GM12878 (cell line): ENCODE results near the gene CSH2. TPM values are rescaled to one million over a fixed set of nuclear protein-coding genes. Genes with fewer than 3 reads are reported as not detected.

ENCODE experiments used
- ATAC-seq: fragments of 200-7000 bp; cut with Tn5 transposase; 3 replicates; pipeline ENCODE4 v1.9.1; 2020; ENCODE audit warnings: mild to moderate bottlenecking, moderate library complexity
- BruUV-seq: library from RNA; stranded (reverse); fragments of 400-500 nt; replicated peaks from 2 replicates; lab custom pipeline; 2021; lab: Mats Ljungman, UMichigan
- CTCF ChIA-PET: fragments of 300-600 bp; sonication (Branson Sonifier 250); formaldehyde crosslinking; extraction: SDS; loops from one replicate; lab custom pipeline; 2021; ENCODE audit warnings: inconsistent platforms; lab: Yijun Ruan, JAX
- POLR2A ChIA-PET: fragments of 350-600 bp; formaldehyde crosslinking; extraction: SDS; loops from one replicate; lab custom pipeline; 2021; ENCODE audit warnings: inconsistent platforms; lab: Charles Lee
- RAD21 ChIA-PET: fragments of 300-600 bp; sonication (Branson Sonifier 250); formaldehyde crosslinking; loops from one replicate; lab custom pipeline; 2023; ENCODE audit warnings: antibody characterized with exemption; ENCODE audit not compliant: unreplicated experiment; lab: Charles Lee
- SMC1A ChIA-PET: fragments of 300-600 bp; sonication (Branson Sonifier 250); formaldehyde crosslinking; loops from one replicate; lab custom pipeline; 2023; ENCODE audit not compliant: unreplicated experiment, uncharacterized antibody; lab: Charles Lee
- DNase-seq: peaks from one replicate; pipeline ENCODE4 v3.0.0-alpha.2; 2011; ENCODE audit warnings: low read depth, low spot score
- FAIRE-seq: peaks from 3 replicates; lab custom pipeline; 2011; peaks lifted over from hg19 to GRCh38; lab: Jason Lieb, UNC
- H2AFZ ChIP-seq: 2 replicates; pipeline ENCODE4 v1.6.0; 2011; ENCODE audit warnings: low read depth, low read length, control low read depth; ENCODE audit not compliant: control insufficient read depth
- H3K27ac ChIP-seq: 2 replicates; pipeline ENCODE4 v1.5.1; 2011; ENCODE audit warnings: control low read depth; ENCODE audit not compliant: control insufficient read depth, insufficient read depth
- H3K27me3 ChIP-seq, 2 experiments: replicated peaks in 1 of 2; 2 replicates each; pipeline versions ENCODE4 v1.6.0 to v1.6.1; 2011; ENCODE audit warnings: low read length in 1 of 2; ENCODE audit not compliant: control insufficient read depth in 2 of 2, insufficient read depth in 2 of 2
- H3K36me3 ChIP-seq, 2 experiments: 2 replicates each; pipeline ENCODE4 v1.5.1; 2011; ENCODE audit warnings: low read length in 1 of 2; ENCODE audit not compliant: control insufficient read depth in 2 of 2, insufficient read depth in 2 of 2
- H3K4me1 ChIP-seq: 2 replicates; pipeline ENCODE4 v1.6.1; 2011; ENCODE audit warnings: mild to moderate bottlenecking, low read length, moderate library complexity, mixed read lengths; ENCODE audit not compliant: control insufficient read depth, insufficient read depth
- H3K4me2 ChIP-seq: 2 replicates; pipeline ENCODE4 v1.6.0; 2011; ENCODE audit warnings: control low read depth; ENCODE audit not compliant: control insufficient read depth, insufficient read depth
- H3K4me3 ChIP-seq: fragments of 200-600 bp; sonication (generic); 2 replicates; pipeline ENCODE4 v1.5.1; 2016
- H3K79me2 ChIP-seq: 2 replicates; pipeline ENCODE4 v1.6.0; 2011; ENCODE audit warnings: low read length; ENCODE audit not compliant: control insufficient read depth, insufficient read depth
- H3K9ac ChIP-seq: 2 replicates; pipeline ENCODE4 v1.8.0; 2011; ENCODE audit warnings: low read length, control low read depth, mixed read lengths; ENCODE audit not compliant: control insufficient read depth, insufficient read depth
- H3K9me3 ChIP-seq: replicated peaks from 3 replicates; pipeline ENCODE4 v1.5.1; 2011; ENCODE audit warnings: mild to moderate bottlenecking, low read length; ENCODE audit not compliant: control insufficient read depth, insufficient read depth
- H4K20me1 ChIP-seq: 2 replicates; pipeline ENCODE4 v1.6.0; 2011; ENCODE audit not compliant: control insufficient read depth, insufficient read depth
- ATF7 ChIP-seq: fragments of 450-650 bp; IDR thresholded peaks from 2 replicates; pipeline ENCODE4 v1.6.1; 2016; ENCODE audit warnings: low read depth, mild to moderate bottlenecking
- RBBP5 ChIP-seq: fragments of 200-600 bp; sonication (generic); conservative IDR thresholded peaks from 2 replicates; pipeline ENCODE4 v1.6.1; 2016
- SP1 ChIP-seq: IDR thresholded peaks from one replicate; pipeline ENCODE4 v1.6.1; 2011; ENCODE audit warnings: low read depth, low read length
- WRNIP1 ChIP-seq: IDR thresholded peaks from 2 replicates; pipeline ENCODE4 v1.6.1; 2011; ENCODE audit warnings: low read depth, low read length, improper control_type of control experiment, borderline replicate concordance
- WGBS: methylation state at CpG from one replicate; pipeline ENCODE4 v1.1.6; 2016; ENCODE audit warnings: low lambda C conversion rate; ENCODE audit not compliant: insufficient replicate concordance, insufficient coverage; ENCODE audit errors: missing lambda C conversion rate; 5-methylcytosine and 5-hydroxymethylcytosine counted together
- in situ Hi-C: fragments of 300-500 bp; cut with MboI; formaldehyde crosslinking; loops from 9 replicates; pipeline ENCODE4 v1.14.3; 2018; ENCODE audit warnings: mixed read lengths
- intact Hi-C: fragments of 100-400 bp; cut with micrococcal nuclease; formaldehyde crosslinking; loops from one replicate; pipeline ENCODE4 v1.14.2; 2022; ENCODE audit not compliant: unreplicated experiment
- polyA plus RNA-seq, 11 experiments: library from polyadenylated mRNA; depleted of rRNA in 4 of 11; unstranded in 6 of 11; stranded (reverse) in 5 of 11; fragments of >200 nt; fragmentation: Nextera tagmentation in 4 of 11; fragmentation: Illumina TruSeq in 1 of 11; extraction: Ambion mirVana in 4 of 11; extraction: Trizol in 1 of 11; gene quantifications; 1 replicate in 1 of 11; 2 replicates in 10 of 11; pipeline versions ENCODE4 v1.2.1 to v1.2.3, GENCODE V29; 2011 to 2016; ENCODE audit warnings: inconsistent platforms in 2 of 11, missing spikeins in 2 of 11, low read depth in 1 of 11
- total RNA-seq, 4 experiments: library from RNA; depleted of rRNA in 3 of 4; stranded (reverse); fragments of >200 nt in 3 of 4; fragmentation: Illumina TruSeq in 1 of 4; extraction: Trizol in 1 of 4; gene quantifications; 2 replicates each; pipeline versions ENCODE4 v1.2.1 to v1.2.3, GENCODE V29; 2013 to 2021
- TF ChIP-seq, protein P1 (sequence below): fragments of 450-650 bp; IDR thresholded peaks from 2 replicates; pipeline ENCODE4 v1.6.1; 2018; ENCODE audit warnings: borderline replicate concordance, mild to moderate bottlenecking; ENCODE audit not compliant: partially characterized antibody
- TF ChIP-seq, protein P2 (sequence below): IDR thresholded peaks from 2 replicates; pipeline ENCODE4 v1.6.1; 2011; ENCODE audit warnings: borderline replicate concordance, low read depth, mild to moderate bottlenecking, moderate library complexity, low read length; ENCODE audit not compliant: insufficient read depth, poor library complexity, severe bottlenecking
- TF ChIP-seq, protein P3 (sequence below): fragments of 450-650 bp; IDR thresholded peaks from 2 replicates; pipeline ENCODE4 v1.6.1; 2017; ENCODE audit warnings: mild to moderate bottlenecking, moderate library complexity
- TF ChIP-seq, protein P4 (sequence below): fragments of 450-650 bp; conservative IDR thresholded peaks from 2 replicates; pipeline ENCODE4 v1.6.1; 2017; ENCODE audit warnings: mild to moderate bottlenecking, moderate library complexity

Gene CSH2
- total and polyA plus RNA-seq, 10 of the 15 experiments (the other 5 are each of a cell fraction or from before 2014, with no cell fraction given): not detected

DNA sequence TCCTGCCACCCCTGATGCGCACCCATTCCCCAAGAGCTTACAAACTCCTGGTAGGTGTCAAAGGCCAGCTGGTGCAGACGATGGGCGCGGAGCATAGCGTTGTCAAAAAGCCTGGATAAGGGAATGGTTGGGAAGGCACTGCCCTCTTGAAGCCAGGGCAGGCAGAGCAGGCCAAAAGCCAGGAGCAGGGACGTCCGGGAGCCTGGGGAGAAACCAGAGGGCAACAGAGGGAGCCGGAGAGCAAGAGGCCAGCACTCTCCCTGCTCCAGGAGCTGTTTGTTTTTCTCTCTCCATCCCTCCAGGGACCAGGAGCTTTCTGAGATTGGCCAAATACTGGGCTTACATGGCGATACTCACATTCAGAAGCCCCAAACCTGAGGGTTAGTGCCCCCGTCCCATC, 44.8 kb upstream of the CSH2 start:
- H3K27me3 ChIP-seq: no peaks in the 10 kb centered on the region
- no peak overlapping the region for H3K4me2 ChIP-seq
- ChIA-PET RAD21 (interaction anchor here (0.6 to 9.2 kb wide), 12 partner anchors 10 to 214 kb away, joined by 3 to 288 read pairs (median 34); partner anchors contain the start of genes CD79B, ERN1 and ICAM2), CTCF (interaction anchor here (0.5 to 17.4 kb wide), 20 partner anchors 8 to 214 kb away, joined by 3 to 481 read pairs (median 12); partner anchors contain the start of genes CD79B, ERN1 and ICAM2), POLR2A (interaction anchor here (1.5 to 2.8 kb wide), 3 partner anchors 28 to 214 kb away, joined by 5 to 22 read pairs (median 15); partner anchors contain the start of gene ICAM2), SMC1A (interaction anchor here (0.9 to 14.0 kb wide), 10 partner anchors 13 to 214 kb away, joined by 3 to 248 read pairs (median 46); partner anchors contain the start of genes CD79B and ICAM2)
- no peaks in the 10 kb centered on the region for H3K9me3 ChIP-seq
- no peak overlapping the region for H2AFZ ChIP-seq
- H3K4me1 ChIP-seq: peaks cover 16% of the 10 kb centered on the region
- no peak overlapping the region for H3K4me3 ChIP-seq
- 73% methylated on average over 10 of the region's 10 CpGs for WGBS
- no peaks in the 10 kb centered on the region for H4K20me1 ChIP-seq
- DNase-seq: no peak
- in situ Hi-C loops: no loop called here
- intact Hi-C loops: loop anchor here (2.0 kb wide), 2 partner anchors 98 to 214 kb away; no protein-coding TSS in a partner anchor
- no peaks in the 10 kb centered on the region for H3K79me2 ChIP-seq
- H3K36me3 ChIP-seq: no peaks in the 10 kb centered on the region
- no TSS peak for BruUV-seq
- H3K9ac ChIP-seq: no peak overlapping the region
- no peak for TF ChIP-seq RBBP5
- TF ChIP-seq, protein P1, sequence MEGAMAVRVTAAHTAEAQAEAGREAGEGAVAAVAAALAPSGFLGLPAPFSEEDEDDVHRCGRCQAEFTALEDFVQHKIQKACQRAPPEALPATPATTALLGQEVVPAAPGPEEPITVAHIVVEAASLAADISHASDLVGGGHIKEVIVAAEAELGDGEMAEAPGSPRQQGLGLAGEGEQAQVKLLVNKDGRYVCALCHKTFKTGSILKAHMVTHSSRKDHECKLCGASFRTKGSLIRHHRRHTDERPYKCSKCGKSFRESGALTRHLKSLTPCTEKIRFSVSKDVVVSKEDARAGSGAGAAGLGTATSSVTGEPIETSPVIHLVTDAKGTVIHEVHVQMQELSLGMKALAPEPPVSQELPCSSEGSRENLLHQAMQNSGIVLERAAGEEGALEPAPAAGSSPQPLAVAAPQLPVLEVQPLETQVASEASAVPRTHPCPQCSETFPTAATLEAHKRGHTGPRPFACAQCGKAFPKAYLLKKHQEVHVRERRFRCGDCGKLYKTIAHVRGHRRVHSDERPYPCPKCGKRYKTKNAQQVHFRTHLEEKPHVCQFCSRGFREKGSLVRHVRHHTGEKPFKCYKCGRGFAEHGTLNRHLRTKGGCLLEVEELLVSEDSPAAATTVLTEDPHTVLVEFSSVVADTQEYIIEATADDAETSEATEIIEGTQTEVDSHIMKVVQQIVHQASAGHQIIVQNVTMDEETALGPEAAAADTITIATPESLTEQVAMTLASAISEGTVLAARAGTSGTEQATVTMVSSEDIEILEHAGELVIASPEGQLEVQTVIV: no peak
- TF ChIP-seq, protein P2, sequence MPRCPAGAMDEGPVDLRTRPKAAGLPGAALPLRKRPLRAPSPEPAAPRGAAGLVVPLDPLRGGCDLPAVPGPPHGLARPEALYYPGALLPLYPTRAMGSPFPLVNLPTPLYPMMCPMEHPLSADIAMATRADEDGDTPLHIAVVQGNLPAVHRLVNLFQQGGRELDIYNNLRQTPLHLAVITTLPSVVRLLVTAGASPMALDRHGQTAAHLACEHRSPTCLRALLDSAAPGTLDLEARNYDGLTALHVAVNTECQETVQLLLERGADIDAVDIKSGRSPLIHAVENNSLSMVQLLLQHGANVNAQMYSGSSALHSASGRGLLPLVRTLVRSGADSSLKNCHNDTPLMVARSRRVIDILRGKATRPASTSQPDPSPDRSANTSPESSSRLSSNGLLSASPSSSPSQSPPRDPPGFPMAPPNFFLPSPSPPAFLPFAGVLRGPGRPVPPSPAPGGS: no peak
- no peak for TF ChIP-seq ATF7
- no peak for TF ChIP-seq SP1
- TF ChIP-seq, protein P3, sequence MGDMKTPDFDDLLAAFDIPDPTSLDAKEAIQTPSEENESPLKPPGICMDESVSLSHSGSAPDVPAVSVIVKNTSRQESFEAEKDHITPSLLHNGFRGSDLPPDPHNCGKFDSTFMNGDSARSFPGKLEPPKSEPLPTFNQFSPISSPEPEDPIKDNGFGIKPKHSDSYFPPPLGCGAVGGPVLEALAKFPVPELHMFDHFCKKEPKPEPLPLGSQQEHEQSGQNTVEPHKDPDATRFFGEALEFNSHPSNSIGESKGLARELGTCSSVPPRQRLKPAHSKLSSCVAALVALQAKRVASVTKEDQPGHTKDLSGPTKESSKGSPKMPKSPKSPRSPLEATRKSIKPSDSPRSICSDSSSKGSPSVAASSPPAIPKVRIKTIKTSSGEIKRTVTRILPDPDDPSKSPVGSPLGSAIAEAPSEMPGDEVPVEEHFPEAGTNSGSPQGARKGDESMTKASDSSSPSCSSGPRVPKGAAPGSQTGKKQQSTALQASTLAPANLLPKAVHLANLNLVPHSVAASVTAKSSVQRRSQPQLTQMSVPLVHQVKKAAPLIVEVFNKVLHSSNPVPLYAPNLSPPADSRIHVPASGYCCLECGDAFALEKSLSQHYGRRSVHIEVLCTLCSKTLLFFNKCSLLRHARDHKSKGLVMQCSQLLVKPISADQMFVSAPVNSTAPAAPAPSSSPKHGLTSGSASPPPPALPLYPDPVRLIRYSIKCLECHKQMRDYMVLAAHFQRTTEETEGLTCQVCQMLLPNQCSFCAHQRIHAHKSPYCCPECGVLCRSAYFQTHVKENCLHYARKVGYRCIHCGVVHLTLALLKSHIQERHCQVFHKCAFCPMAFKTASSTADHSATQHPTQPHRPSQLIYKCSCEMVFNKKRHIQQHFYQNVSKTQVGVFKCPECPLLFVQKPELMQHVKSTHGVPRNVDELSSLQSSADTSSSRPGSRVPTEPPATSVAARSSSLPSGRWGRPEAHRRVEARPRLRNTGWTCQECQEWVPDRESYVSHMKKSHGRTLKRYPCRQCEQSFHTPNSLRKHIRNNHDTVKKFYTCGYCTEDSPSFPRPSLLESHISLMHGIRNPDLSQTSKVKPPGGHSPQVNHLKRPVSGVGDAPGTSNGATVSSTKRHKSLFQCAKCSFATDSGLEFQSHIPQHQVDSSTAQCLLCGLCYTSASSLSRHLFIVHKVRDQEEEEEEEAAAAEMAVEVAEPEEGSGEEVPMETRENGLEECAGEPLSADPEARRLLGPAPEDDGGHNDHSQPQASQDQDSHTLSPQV: no peak
- TF ChIP-seq, protein P4, sequence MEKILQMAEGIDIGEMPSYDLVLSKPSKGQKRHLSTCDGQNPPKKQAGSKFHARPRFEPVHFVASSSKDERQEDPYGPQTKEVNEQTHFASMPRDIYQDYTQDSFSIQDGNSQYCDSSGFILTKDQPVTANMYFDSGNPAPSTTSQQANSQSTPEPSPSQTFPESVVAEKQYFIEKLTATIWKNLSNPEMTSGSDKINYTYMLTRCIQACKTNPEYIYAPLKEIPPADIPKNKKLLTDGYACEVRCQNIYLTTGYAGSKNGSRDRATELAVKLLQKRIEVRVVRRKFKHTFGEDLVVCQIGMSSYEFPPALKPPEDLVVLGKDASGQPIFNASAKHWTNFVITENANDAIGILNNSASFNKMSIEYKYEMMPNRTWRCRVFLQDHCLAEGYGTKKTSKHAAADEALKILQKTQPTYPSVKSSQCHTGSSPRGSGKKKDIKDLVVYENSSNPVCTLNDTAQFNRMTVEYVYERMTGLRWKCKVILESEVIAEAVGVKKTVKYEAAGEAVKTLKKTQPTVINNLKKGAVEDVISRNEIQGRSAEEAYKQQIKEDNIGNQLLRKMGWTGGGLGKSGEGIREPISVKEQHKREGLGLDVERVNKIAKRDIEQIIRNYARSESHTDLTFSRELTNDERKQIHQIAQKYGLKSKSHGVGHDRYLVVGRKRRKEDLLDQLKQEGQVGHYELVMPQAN: no peak
- no peak for TF ChIP-seq WRNIP1
- TF ChIP-seq, all 136 proteins: peak for 0
- FAIRE-seq: no peak
- ATAC-seq: no peak
- no peak overlapping the region for H3K27ac ChIP-seq
